ENCODE measurements around the gene RNGTT.

- no peak for TF ChIP-seq CTCF (IDR thresholded peaks at IDR 0.05)
- no peak for TF ChIP-seq POLR2AphosphoS5 (IDR thresholded peaks at IDR 0.05; ENCODE audit: insufficient read depth in 1 of 2, low read depth in 1 of 2)
These were observed 400.8 kb downstream of the RNGTT start for GRCh38 chr6:88562353-88563276.

All from vagina (tissue), 2 donors.